GM23338 (cell line): ENCODE data around the gene FOXJ2. TPM values are rescaled to one million over a fixed set of nuclear protein-coding genes. Genes with fewer than 3 reads are reported as not detected.

ENCODE experiments used
- ATAC-seq: fragments of 200-7000 bp; cut with Tn5 transposase; 3 replicates; pipeline ENCODE4 v1.9.1; 2020
- DNase-seq: peaks from one replicate; pipeline ENCODE4 v3.0.0-alpha.2; 2015; ENCODE audit warnings: low spot score
- H2AFZ ChIP-seq: fragments of 200-600 bp; sonication (generic); 2 replicates; pipeline ENCODE4 v1.8.0; 2016; ENCODE audit warnings: antibody characterized with exemption, mild to moderate bottlenecking, moderate library complexity
- H3F3A ChIP-seq: fragments of 200-600 bp; sonication (generic); replicated peaks from 2 replicates; pipeline ENCODE4 v1.8.0; 2017; ENCODE audit warnings: antibody characterized with exemption, mixed run types, low read depth
- H3K27ac ChIP-seq: fragments of 200-600 bp; sonication (generic); 2 replicates; pipeline ENCODE4 v1.6.1; 2016; ENCODE audit warnings: low read depth
- H3K27me3 ChIP-seq: fragments of 200-600 bp; sonication (generic); 2 replicates; pipeline ENCODE4 v1.8.0; 2016; ENCODE audit warnings: mild to moderate bottlenecking, mixed run types, moderate library complexity; ENCODE audit not compliant: insufficient read depth
- H3K36me3 ChIP-seq: fragments of 200-600 bp; sonication (generic); 2 replicates; pipeline ENCODE4 v1.8.0; 2016; ENCODE audit warnings: mild to moderate bottlenecking; ENCODE audit not compliant: insufficient read depth
- H3K4me1 ChIP-seq: fragments of 200-600 bp; sonication (generic); 2 replicates; pipeline ENCODE4 v1.8.0; 2016; ENCODE audit warnings: mild to moderate bottlenecking, moderate library complexity; ENCODE audit not compliant: insufficient read depth
- H3K4me2 ChIP-seq: fragments of 200-600 bp; sonication (generic); 2 replicates; pipeline ENCODE4 v1.7.1; 2017; ENCODE audit warnings: mixed run types
- H3K4me3 ChIP-seq: fragments of 200-600 bp; sonication (generic); 2 replicates; pipeline ENCODE4 v1.6.1; 2016; ENCODE audit warnings: mixed run types
- H3K79me2 ChIP-seq: fragments of 200-600 bp; sonication (generic); replicated peaks from 2 replicates; pipeline ENCODE4 v1.8.0; 2017; ENCODE audit warnings: mild to moderate bottlenecking; ENCODE audit not compliant: insufficient read depth
- H3K9me2 ChIP-seq: fragments of 200-600 bp; sonication (generic); 2 replicates; pipeline ENCODE4 v1.8.0; 2017; ENCODE audit not compliant: insufficient read depth
- H4K20me1 ChIP-seq: fragments of 200-600 bp; sonication (generic); replicated peaks from 2 replicates; pipeline ENCODE4 v1.8.0; 2017; ENCODE audit warnings: mild to moderate bottlenecking; ENCODE audit not compliant: insufficient read depth
- H3K27ac Mint-ChIP-seq: 2 replicates; pipeline ENCODE4 v1.8.0; 2020; ENCODE audit warnings: inconsistent platforms, mild to moderate bottlenecking, moderate library complexity, mixed read lengths
- H3K27me3 Mint-ChIP-seq: 3 replicates; pipeline ENCODE4 v1.8.0; 2022; ENCODE audit warnings: low read depth, mild to moderate bottlenecking, moderate library complexity, mixed read lengths, inconsistent platforms; ENCODE audit not compliant: insufficient read depth, poor library complexity
- H3K36me3 Mint-ChIP-seq: 3 replicates; pipeline ENCODE4 v1.8.0; 2021; ENCODE audit warnings: low read depth, mild to moderate bottlenecking, inconsistent platforms, moderate library complexity, mixed read lengths
- H3K4me1 Mint-ChIP-seq: 3 replicates; pipeline ENCODE4 v1.8.0; 2020; ENCODE audit warnings: mild to moderate bottlenecking, inconsistent platforms, mixed read lengths
- H3K4me3 Mint-ChIP-seq: 3 replicates; pipeline ENCODE4 v1.8.0; 2021; ENCODE audit warnings: moderate library complexity, mild to moderate bottlenecking, inconsistent platforms, mixed read lengths
- H3K9me3 Mint-ChIP-seq: 3 replicates; pipeline ENCODE4 v1.8.0; 2020; ENCODE audit warnings: moderate library complexity, mild to moderate bottlenecking, inconsistent platforms, mixed read lengths
- CREB1 ChIP-seq: fragments of 250-450 bp; sonication (Bioruptor Pico); IDR thresholded peaks from 2 replicates; pipeline ENCODE4 v1.5.0; 2020; ENCODE audit warnings: low read depth, mild to moderate bottlenecking, moderate library complexity
- ETS1 ChIP-seq: IDR thresholded peaks from 2 replicates; pipeline ENCODE4 v1.6.1; 2016; ENCODE audit warnings: antibody characterized with exemption
- EZH2 ChIP-seq: fragments of 200-600 bp; sonication (generic); IDR thresholded peaks from one replicate; pipeline ENCODE4 v1.8.0; 2017; ENCODE audit warnings: antibody characterized with exemption, mild to moderate bottlenecking, low read depth; ENCODE audit not compliant: unreplicated experiment
- JUNB ChIP-seq: IDR thresholded peaks from one replicate; pipeline ENCODE4 v1.6.1; 2016; ENCODE audit warnings: antibody characterized with exemption; ENCODE audit not compliant: unreplicated experiment
- NANOG ChIP-seq: IDR thresholded peaks from 2 replicates; pipeline ENCODE4 v1.6.1; 2016; ENCODE audit warnings: antibody characterized with exemption, borderline replicate concordance
- POLR2AphosphoS5 ChIP-seq: IDR thresholded peaks from 2 replicates; pipeline ENCODE4 v1.6.1; 2016; ENCODE audit warnings: antibody characterized with exemption, low read depth
- REST ChIP-seq: IDR thresholded peaks from one replicate; pipeline ENCODE4 v1.6.1; 2018; ENCODE audit warnings: antibody characterized with exemption; ENCODE audit not compliant: unreplicated experiment
- STAT1 ChIP-seq: IDR thresholded peaks from one replicate; pipeline ENCODE4 v1.6.1; 2016; ENCODE audit warnings: antibody characterized with exemption; ENCODE audit not compliant: unreplicated experiment
- ZNF114 ChIP-seq: fragments of 250-450 bp; sonication (Bioruptor Pico); IDR thresholded peaks from 2 replicates; pipeline ENCODE4 v1.5.0; 2020; ENCODE audit warnings: mild to moderate bottlenecking, moderate library complexity
- ZNF331 ChIP-seq: fragments of 250-450 bp; sonication (Bioruptor Pico); IDR thresholded peaks from 2 replicates; pipeline ENCODE4 v1.5.0; 2020; ENCODE audit warnings: low read depth, mild to moderate bottlenecking, moderate library complexity
- ZNF462 ChIP-seq: fragments of 250-450 bp; sonication (Bioruptor Pico); IDR thresholded peaks from 2 replicates; pipeline ENCODE4 v1.5.0; 2020; ENCODE audit warnings: mild to moderate bottlenecking, moderate library complexity
- polyA plus RNA-seq: library from polyadenylated mRNA; unstranded; fragments of >200 nt; fragmentation: Nextera tagmentation; extraction: Ambion mirVana; gene quantifications from 2 replicates; pipeline ENCODE4 v1.2.1, GENCODE V29; 2016
- total RNA-seq: library from RNA; depleted of rRNA; stranded (reverse); fragments of >200 nt; shearing (Covaris generic); gene quantifications from 2 replicates; pipeline ENCODE4 v1.2.3, GENCODE V29; 2014

FOXJ2 gene
- total and polyA plus RNA-seq, 2 experiments from 2014 or later: 4.9 to 10.4 TPM

GRCh38 chr12:7984900-7985299 is 47.6 kb upstream of the FOXJ2 start:
- Histone ChIP-seq H3K4me2 (no peak overlapping the region), H3K9me2 (no peaks in the 10 kb centered on the region), H3K4me1 (peaks cover 10% of the 10 kb centered on the region; the same call in 1 of the 2 replicates), H3K4me3 (no peak overlapping the region), H3K27me3 (no peaks in the 10 kb centered on the region), H3K27ac (no peak overlapping the region), H2AFZ (no peak overlapping the region), H4K20me1 (no peaks in the 10 kb centered on the region), H3K36me3 (no peaks in the 10 kb centered on the region), H3F3A (peaks cover 5% of the 10 kb centered on the region; the same call in 1 of the 2 replicates), H3K79me2 (no peaks in the 10 kb centered on the region)
- peaks cover 15% of the 10 kb centered on the region for H3K4me1 Mint-ChIP-seq
- ATAC-seq (no peak), DNase-seq (no peak)
- no peaks in the 10 kb centered on the region for H3K36me3 Mint-ChIP-seq
- H3K9me3 Mint-ChIP-seq: no peaks in the 10 kb centered on the region; the same call in 2 of the 3 replicates
- H3K27me3 Mint-ChIP-seq: peaks cover 10% of the 10 kb centered on the region
- H3K27ac Mint-ChIP-seq: no peak overlapping the region
- H3K4me3 Mint-ChIP-seq: no peak overlapping the region
- TF ChIP-seq CREB1 (CRISPR knock-in tag): no peak
- no peak for TF ChIP-seq JUNB
- TF ChIP-seq STAT1: no peak
- no peak for TF ChIP-seq ZNF114 (CRISPR knock-in tag)

- Mint-ChIP-seq H3K4me1 (peaks cover 15% of the 10 kb centered on the region), H3K27ac (no peak overlapping the region), H3K27me3 (peaks cover 10% of the 10 kb centered on the region), H3K4me3 (no peak overlapping the region), H3K36me3 (no peaks in the 10 kb centered on the region), H3K9me3 (no peaks in the 10 kb centered on the region; the same call in 2 of the 3 replicates)
- Histone ChIP-seq H3K4me1 (peaks cover 10% of the 10 kb centered on the region; the same call in 1 of the 2 replicates), H3K79me2 (no peaks in the 10 kb centered on the region), H2AFZ (no peak overlapping the region), H3K27me3 (no peaks in the 10 kb centered on the region), H3K36me3 (no peaks in the 10 kb centered on the region), H3K4me3 (no peak overlapping the region), H3K4me2 (no peak overlapping the region), H3K9me2 (no peaks in the 10 kb centered on the region), H3K27ac (no peak overlapping the region), H4K20me1 (no peaks in the 10 kb centered on the region), H3F3A (peaks cover 5% of the 10 kb centered on the region; the same call in 1 of the 2 replicates)
- ATAC-seq (no peak), DNase-seq (no peak)
- no peak for TF ChIP-seq ZNF331 (CRISPR knock-in tag)
- TF ChIP-seq CREB1 (CRISPR knock-in tag): no peak
- TF ChIP-seq POLR2AphosphoS5: no peak
- no peak for TF ChIP-seq REST
- no peak for TF ChIP-seq JUNB
- no peak for TF ChIP-seq ZNF462 (CRISPR knock-in tag)
- no peak for TF ChIP-seq NANOG
- no peak for TF ChIP-seq ETS1
- TF ChIP-seq EZH2: no peak
- TF ChIP-seq STAT1: no peak
Measured at GRCh38 chr12:7985802-7986418, 46.6 kb upstream of the FOXJ2 start.
